Thyroid gland (tissue), 4 donors: Measurements from ENCODE around the gene STAM2. TPM values are rescaled to one million over a fixed set of nuclear protein-coding genes. Genes with fewer than 3 reads are reported as not detected.
A peak's percentile ranks its signal among the peaks of the same experiment; 100 is the strongest.
"Not testable (repeated sequence)": the region's sequence is repeated elsewhere in the genome, so short reads cannot be mapped to it uniquely, and the experiment has no call there.

ENCODE experiments used
- DNase-seq, 2 donors: peaks; one replicate each; pipeline ENCODE4 v3.0.0-alpha.2; 2019
- H3K27ac ChIP-seq, 3 donors: fragments of 200-600 bp; sonication (generic); 1 replicate in 2 of 3; 2 replicates in 1 of 3; pipeline ENCODE4 v1.5.1; 2016 to 2019; ENCODE audit warnings: mild to moderate bottlenecking in 1 of 3, moderate library complexity in 1 of 3
- H3K27me3 ChIP-seq: fragments of 200-600 bp; sonication (generic); one replicate; pipeline ENCODE4 v1.5.1; 2019
- H3K36me3 ChIP-seq, 2 donors: fragments of 200-600 bp; sonication (generic); one replicate each; pipeline ENCODE4 v1.5.1; 2016 to 2019
- H3K4me1 ChIP-seq, 2 donors: fragments of 200-600 bp; sonication (generic); one replicate each; pipeline ENCODE4 v1.5.1; 2017 to 2019
- H3K4me3 ChIP-seq, 3 donors: fragments of 200-600 bp; sonication (generic); replicated peaks in 1 of 3; 1 replicate in 2 of 3; 2 replicates in 1 of 3; pipeline ENCODE4 v1.5.1; 2016; ENCODE audit warnings: mild to moderate bottlenecking in 1 of 3
- H3K9me3 ChIP-seq: fragments of 200-600 bp; sonication (generic); one replicate; pipeline ENCODE4 v1.5.1; 2017
- CTCF ChIP-seq, 6 experiments: fragments of 200-600 bp in 3 of 6; fragments of 450-650 bp in 3 of 6; sonication (generic) in 3 of 6; IDR thresholded peaks; one replicate each; pipeline ENCODE4 v1.5.1; 2016 to 2019; ENCODE audit warnings: antibody characterized with exemption in 6 of 6, mild to moderate bottlenecking in 2 of 6, inconsistent platforms in 1 of 6, moderate library complexity in 1 of 6
- POLR2A ChIP-seq, 2 donors: fragments of 450-650 bp; IDR thresholded peaks; one replicate each; pipeline ENCODE4 v1.6.1; 2017; ENCODE audit warnings: antibody characterized with exemption in 2 of 2, mild to moderate bottlenecking in 2 of 2, moderate library complexity in 1 of 2
- WGBS, 2 donors: methylation state at CpG; one replicate each; pipeline ENCODE4 v1.1.5; 2017; 5-methylcytosine and 5-hydroxymethylcytosine counted together
- intact Hi-C: fragments of 100-400 bp; cut with DNase I; formaldehyde crosslinking; loops from one replicate; pipeline ENCODE4 v1.15.1; 2023
- total RNA-seq, 4 donors: library from RNA; depleted of rRNA; stranded (reverse); fragments of >200 nt; gene quantifications; one replicate each; pipeline ENCODE4 v1.2.3, GENCODE V29; 2016

The STAM2 gene
- total RNA-seq, 4 donors from 2014 or later: 62.1 to 70.6 (median 63.4) TPM

DNA sequence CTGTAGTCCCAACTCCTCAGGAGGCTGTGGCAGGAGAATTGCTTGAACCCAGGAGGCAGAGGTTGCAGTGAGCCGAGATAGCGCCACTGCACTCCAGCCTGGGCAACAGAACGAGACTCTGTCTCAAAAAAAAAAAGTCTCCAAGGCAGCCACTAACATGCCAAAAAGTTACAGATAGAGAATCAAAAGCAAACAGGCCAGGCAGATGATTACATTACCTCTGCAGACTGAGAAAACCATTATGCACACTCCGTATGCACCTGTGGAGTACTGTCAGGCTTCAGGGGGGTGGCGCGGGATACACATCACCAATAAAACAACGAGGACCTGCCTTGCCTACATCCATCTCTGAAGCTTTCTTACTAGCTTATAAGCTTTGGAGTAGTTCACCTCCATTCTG lies 10.3 kb downstream of the STAM2 start:
- peaks cover 25 to 35% of the 10 kb centered on the region in 2 donors for H3K4me1 ChIP-seq

GRCh38 chr2:152163669-152164068 lies 11.9 kb downstream of the STAM2 start:
- H3K9me3 ChIP-seq, H3K27me3 ChIP-seq, H3K27ac ChIP-seq, H3K4me3 ChIP-seq, intact Hi-C loops, DNase-seq, H3K36me3 ChIP-seq: not testable (repeated sequence)
- H3K4me1 ChIP-seq: peaks cover 25 to 35% of the 10 kb centered on the region in 2 donors
- 89 to 90% methylated on average over 5 of the region's 5 CpGs for WGBS, 2 donors

More for the DNA sequence above, 10.3 kb downstream of the STAM2 start:
- WGBS, 2 donors: 80 to 85% methylated on average over 7 of the region's 7 CpGs
- intact Hi-C loops: no loop called here
- no peaks in the 10 kb centered on the region for H3K27me3 ChIP-seq
- DNase-seq: no peak
- TF ChIP-seq POLR2A (IDR thresholded peaks at IDR 0.05): no peak
- TF ChIP-seq CTCF (IDR thresholded peaks at IDR 0.05): no peak
- no peaks in the 10 kb centered on the region for H3K36me3 ChIP-seq
- H3K4me3 ChIP-seq: no peak overlapping the region
- no peaks in the 10 kb centered on the region for H3K9me3 ChIP-seq
- H3K27ac ChIP-seq: peak overlapping the region in 1 of 3 donors; percentile 57

DNA sequence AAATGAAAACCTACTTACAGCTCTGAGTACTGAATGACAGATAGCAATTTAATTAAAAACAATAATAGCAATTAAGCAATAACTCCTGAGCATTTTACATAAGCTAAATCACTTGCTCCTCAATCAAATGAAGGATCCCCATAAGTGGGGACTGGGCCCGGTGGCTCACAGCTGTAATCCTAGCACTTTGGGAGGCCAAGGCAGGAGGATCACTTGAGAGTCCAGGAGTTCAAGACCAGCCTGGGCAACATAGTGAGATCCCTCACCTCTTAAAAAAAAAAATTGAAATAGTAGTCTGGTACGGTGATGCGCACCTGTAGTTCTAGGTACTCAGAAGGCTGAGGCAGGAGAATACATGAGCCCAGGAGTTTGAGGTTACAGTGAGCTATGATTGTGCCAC lies 13.4 kb downstream of the STAM2 start:
- intact Hi-C loops: no loop called here
- Histone ChIP-seq H3K27ac (no peak overlapping the region), H3K27me3 (no peaks in the 10 kb centered on the region), H3K36me3 (no peaks in the 10 kb centered on the region), H3K9me3 (no peaks in the 10 kb centered on the region), H3K4me1 (peaks cover 18 to 32% of the 10 kb centered on the region in 2 donors), H3K4me3 (no peak overlapping the region)
- TF ChIP-seq POLR2A (IDR thresholded peaks at IDR 0.05) (no peak), CTCF (IDR thresholded peaks at IDR 0.05) (no peak)
- 97 to 100% methylated on average over 3 of the region's 3 CpGs for WGBS, 2 donors
- no peak for DNase-seq

DNA sequence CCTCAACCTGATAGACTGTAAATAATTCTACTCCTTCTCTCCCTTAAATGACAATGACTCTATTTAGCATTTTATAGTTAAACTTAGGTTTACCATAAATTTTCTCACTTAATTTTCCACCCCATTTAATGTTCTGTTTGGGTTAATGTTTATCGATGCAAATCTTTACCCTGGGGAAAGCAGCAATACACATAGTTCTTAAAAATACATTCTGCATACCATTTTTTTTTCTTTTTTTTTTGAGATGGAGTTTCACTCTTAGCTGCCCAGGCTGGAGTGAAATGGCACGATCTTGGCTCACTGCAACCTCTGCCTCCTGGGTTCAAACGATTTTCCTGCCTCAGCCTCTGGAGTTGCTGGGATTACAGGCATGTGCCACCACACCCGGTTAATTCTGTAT lies 14.0 kb downstream of the STAM2 start:
- intact Hi-C loops: no loop called here
- TF ChIP-seq CTCF (IDR thresholded peaks at IDR 0.05) (no peak), POLR2A (IDR thresholded peaks at IDR 0.05) (no peak)
- 84 to 88% methylated on average over 4 of the region's 4 CpGs for WGBS, 2 donors

GRCh38 chr2:152160378-152160777 lies 15.2 kb downstream of the STAM2 start:
- H3K4me1 ChIP-seq: peaks cover 6 to 14% of the 10 kb centered on the region in 2 donors
- H3K27me3 ChIP-seq, H3K4me3 ChIP-seq, intact Hi-C loops, DNase-seq, H3K27ac ChIP-seq, H3K36me3 ChIP-seq, H3K9me3 ChIP-seq: not testable (repeated sequence)
- WGBS, 2 donors: 96 to 100% methylated on average over 5 to 10 of the region's 31 CpGs

More for the DNA sequence above, 14.0 kb downstream of the STAM2 start:
- Histone ChIP-seq H3K4me3 (no peak overlapping the region), H3K4me1 (peaks cover 15 to 26% of the 10 kb centered on the region in 2 donors), H3K36me3 (no peaks in the 10 kb centered on the region), H3K9me3 (no peaks in the 10 kb centered on the region), H3K27me3 (no peaks in the 10 kb centered on the region), H3K27ac (no peak overlapping the region)
- no peak for DNase-seq

- no peak overlapping the region for H3K27ac ChIP-seq
- H3K36me3 ChIP-seq: no peaks in the 10 kb centered on the region
- TF ChIP-seq CTCF (IDR thresholded peaks at IDR 0.05): no peak
- TF ChIP-seq POLR2A (IDR thresholded peaks at IDR 0.05): no peak
- no peak for DNase-seq
- WGBS, 2 donors: 100% methylated on average over 1 of the region's 1 CpG
- H3K27me3 ChIP-seq: no peaks in the 10 kb centered on the region
- intact Hi-C loops: no loop called here
- peaks cover 3 to 4% of the 10 kb centered on the region in 2 donors for H3K4me1 ChIP-seq
- H3K4me3 ChIP-seq: no peak overlapping the region
- H3K9me3 ChIP-seq: no peaks in the 10 kb centered on the region
These were observed 18.3 kb downstream of the STAM2 start for GRCh38 chr2:152157253-152157652.
